Measurements from ENCODE around the gene GSTM5.
"Not testable (repeated sequence)": the region's sequence is repeated elsewhere in the genome, so short reads cannot be mapped to it uniquely, and the experiment has no call there.

Gene GSTM5

DNA sequence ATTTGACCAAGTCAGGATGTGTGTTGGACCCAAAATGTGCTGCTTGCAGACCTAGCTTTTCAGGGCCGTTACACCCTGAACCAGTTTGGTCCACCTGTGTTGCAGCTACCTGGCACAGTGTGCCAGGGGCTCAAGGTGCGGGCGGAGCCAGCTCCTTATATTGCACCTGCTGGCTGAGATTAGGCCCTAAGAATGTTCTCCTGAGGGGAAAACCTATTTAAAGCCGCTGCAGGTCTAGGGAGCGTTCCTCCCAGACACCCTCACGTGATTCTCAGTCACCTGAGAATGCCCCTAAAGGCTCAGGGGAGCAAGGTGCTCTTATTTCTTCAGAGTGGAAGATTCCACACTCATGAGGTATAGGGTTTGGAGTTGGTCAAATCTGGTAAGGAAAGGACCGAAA lies 16.8 kb downstream of the GSTM5 start:
- no peak for DNase-seq (ENCODE audit: low read depth, low spot score)

GRCh38 chr1:109730666-109731065 lies 18.6 kb downstream of the GSTM5 start:
- DNase-seq (ENCODE audit: low read depth, low spot score), result no peak

GRCh38 chr1:109732390-109732881 lies 20.4 kb downstream of the GSTM5 start:
- no peak for DNase-seq (ENCODE audit: low read depth, low spot score)

- DNase-seq (ENCODE audit: low read depth, low spot score), result no peak
Measured at GRCh38 chr1:109733236-109733870, 21.3 kb downstream of the GSTM5 start.

DNA sequence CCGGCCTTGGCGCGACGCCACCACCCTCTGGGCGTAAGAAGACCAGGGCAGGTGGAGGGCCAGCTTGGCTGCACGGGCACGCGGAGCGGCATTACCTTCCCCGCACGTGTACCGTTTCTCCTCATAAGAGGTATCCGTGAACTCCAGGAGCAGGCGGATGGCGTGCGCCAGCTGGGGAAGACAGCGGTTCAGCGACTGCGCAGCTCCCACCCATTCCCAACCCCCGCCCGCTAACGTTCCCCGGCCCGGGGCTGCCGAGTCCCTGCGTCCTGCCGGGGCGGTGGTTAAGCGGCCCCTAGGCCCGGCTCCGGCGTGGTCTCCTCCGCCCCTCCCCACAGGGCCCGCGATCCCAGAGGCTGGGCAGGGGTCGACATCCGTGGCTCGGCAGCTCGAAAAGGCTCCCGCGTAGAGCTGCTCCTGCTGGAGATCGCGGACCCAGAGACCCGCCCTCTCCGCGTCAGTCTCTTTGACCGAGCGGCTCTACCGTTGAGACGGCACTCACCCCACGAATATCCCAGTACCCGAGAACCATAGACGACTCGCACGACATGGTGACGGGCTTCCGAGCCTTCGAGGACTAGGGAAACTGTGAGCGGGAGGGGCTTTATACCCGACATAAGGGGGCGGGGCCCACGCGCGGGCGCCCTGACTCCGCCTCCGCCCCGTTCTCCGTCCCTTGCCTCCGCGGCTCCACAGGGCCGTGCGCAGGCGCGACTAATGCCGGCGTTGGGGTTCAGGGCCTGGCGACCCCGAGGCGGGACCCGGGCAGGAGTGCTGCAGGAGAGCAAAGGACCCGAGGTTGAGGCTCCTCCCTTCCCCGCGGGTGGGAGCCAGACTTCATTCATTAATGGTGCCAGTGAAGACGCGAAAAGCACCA lies 27.9 kb downstream of the GSTM5 start:
- no peak for DNase-seq (ENCODE audit: low read depth, low spot score)

- DNase-seq (ENCODE audit: low read depth, low spot score), result no peak
Measured at GRCh38 chr1:109740615-109741373, 28.7 kb downstream of the GSTM5 start, which contains the start of gene GSTM3. TSS of gene GSTM3 (minus strand) at chr1:109741038. CDS start at chr1:109740287, 751 bp downstream.

GRCh38 chr1:109748311-109748710 lies 36.3 kb downstream of the GSTM5 start:
- DNase-seq (ENCODE audit: low read depth, low spot score), result not testable (repeated sequence)

- DNase-seq (ENCODE audit: low read depth, low spot score), result no peak
Measured at GRCh38 chr1:109749221-109749620, 37.2 kb downstream of the GSTM5 start.

DNA sequence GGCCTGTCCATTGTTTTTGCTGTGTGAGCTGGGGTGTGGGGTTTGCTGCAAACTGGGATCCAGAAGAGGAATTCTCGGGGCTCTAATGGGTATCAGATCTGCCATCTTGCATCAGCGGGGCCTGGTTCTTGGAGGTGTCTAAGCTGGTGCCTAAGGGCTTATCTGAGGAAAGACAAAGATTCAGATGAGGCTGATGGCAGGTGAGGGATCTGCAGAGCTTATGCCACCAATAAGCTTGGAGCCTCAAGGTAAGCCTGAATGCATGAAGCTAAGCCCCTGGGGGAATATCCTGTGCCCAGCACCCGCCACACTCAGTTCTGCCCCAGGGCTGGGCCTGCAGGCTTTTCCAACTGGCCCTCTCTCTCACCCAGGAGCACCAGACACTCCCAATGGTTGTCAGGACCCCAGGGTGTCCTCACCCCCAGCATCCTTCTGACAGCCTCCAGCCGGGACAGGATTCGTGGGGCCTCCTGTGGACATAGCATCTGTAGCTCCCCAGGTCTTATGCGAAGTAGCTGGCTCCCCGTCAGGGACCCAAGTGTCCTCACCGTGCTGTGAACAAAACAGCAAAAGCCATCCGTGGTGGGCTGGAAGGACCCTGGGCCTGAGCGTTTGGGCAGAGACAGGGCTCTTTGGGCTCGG lies 38.3 kb downstream of the GSTM5 start:
- DNase-seq (ENCODE audit: low read depth, low spot score), result no peak

DNA sequence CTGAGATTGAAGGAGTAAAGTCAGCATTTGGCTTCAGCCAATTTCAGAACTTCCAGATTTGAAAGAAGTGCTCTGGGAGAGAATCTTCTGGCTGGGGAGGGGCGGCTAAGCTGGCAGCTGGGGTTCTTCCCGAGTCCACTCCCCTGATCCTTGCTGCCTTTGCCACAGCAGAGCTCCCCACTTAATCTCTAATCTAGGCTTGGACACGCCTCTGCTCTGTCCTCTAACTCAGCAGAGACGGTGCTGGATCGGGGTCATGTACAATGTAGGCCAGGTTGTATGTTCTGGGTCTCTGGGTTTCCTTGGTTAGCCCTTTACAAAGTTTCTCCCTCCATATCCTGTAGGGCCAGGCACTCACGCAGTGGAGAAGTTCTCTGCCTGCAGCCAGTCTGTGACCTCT lies 38.9 kb downstream of the GSTM5 start:
- no peak for DNase-seq (ENCODE audit: low read depth, low spot score)

DNA sequence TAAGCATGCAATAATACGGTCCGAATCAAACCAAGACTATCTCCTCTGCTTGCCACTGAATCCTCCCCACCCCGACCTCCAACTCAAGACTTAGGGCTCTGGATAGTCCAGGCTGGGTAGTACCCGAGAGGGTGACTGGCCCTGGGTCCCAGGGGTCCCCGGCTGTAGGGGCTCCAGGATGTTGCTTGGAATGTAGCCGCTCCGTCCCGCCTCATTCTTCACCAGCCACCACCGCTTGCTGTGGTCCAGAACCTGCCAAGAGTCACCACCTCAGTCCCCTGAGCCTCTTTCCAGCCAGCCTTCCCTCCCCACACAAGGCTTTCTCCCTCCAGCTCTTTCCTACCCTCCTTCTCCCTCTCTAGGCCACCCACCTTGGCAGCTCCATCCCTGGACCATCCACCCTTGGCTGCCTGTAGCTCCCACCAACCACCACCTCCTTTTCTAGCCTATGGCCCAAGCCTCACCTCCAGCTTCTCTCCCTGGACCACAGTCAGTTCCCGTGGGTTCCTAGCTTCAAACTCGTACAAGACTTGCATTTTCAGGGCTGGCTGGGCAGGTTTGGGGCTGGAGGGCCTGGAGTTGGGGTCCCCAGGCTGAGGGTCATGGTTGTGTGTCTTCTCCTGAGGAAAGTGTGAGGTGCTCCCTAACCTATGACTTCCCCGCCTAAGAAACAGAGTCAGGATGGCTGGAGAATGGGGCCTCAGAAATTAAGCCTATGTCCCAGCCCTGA lies 39.6 kb downstream of the GSTM5 start:
- no peak for DNase-seq (ENCODE audit: low read depth, low spot score)

GRCh38 chr1:109754738-109755137 lies 42.7 kb downstream of the GSTM5 start:
- no peak for DNase-seq (ENCODE audit: low read depth, low spot score)

GRCh38 chr1:109756325-109756724 lies 44.3 kb downstream of the GSTM5 start:
- DNase-seq (ENCODE audit: low read depth, low spot score), result not testable (repeated sequence)

- no peak for DNase-seq (ENCODE audit: low read depth, low spot score)
Measured at GRCh38 chr1:109756848-109757521, 44.9 kb downstream of the GSTM5 start.

- DNase-seq (ENCODE audit: low read depth, low spot score), result no peak
Measured at GRCh38 chr1:109757936-109758786, 46.1 kb downstream of the GSTM5 start.

- DNase-seq (ENCODE audit: low read depth, low spot score), result no peak
Measured at GRCh38 chr1:109759513-109760334, 47.7 kb downstream of the GSTM5 start.

DNA sequence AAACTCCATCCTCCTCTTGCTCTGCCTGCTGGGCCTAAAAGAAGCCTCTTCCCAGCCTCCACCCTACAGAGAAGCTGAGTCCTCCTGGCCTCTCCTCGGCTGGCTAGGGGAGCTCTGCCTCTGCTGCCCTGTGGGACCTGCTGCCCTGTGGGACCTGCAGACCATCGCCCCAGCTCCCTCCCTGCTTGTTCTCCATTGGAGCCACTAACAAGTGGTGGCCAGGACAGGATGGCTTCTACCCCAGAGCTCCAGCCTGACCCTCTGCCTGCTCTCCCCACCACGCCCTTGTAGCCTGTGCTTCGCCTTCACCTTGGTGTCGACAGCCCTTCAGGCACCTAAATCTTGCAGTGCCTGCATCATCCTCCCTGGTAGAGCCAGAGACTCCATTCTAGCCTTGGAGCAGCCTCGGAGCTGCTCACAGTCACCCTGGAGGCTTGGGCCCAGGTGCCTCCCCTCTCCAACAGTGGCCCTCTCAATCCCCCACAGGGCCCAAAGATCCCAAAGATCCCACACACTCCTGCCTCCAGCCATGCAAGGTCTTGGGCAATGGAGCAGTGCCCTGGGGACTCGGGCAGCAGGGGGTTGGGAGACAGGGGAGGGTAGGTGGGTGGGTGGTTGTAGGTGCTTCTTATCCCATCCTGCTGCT lies 48.7 kb downstream of the GSTM5 start:
- DNase-seq (ENCODE audit: low read depth, low spot score), result no peak

All from smooth muscle cell of the brain vasculature (primary cell).